GM21367 (cell line): ENCODE results near the gene WDR46.

Source experiments
- ATAC-seq: cut with Tn5 transposase; IDR thresholded peaks from one replicate; pipeline ENCODE4 v1.9.1; 2021; ENCODE audit not compliant: unreplicated experiment

WDR46 gene

DNA sequence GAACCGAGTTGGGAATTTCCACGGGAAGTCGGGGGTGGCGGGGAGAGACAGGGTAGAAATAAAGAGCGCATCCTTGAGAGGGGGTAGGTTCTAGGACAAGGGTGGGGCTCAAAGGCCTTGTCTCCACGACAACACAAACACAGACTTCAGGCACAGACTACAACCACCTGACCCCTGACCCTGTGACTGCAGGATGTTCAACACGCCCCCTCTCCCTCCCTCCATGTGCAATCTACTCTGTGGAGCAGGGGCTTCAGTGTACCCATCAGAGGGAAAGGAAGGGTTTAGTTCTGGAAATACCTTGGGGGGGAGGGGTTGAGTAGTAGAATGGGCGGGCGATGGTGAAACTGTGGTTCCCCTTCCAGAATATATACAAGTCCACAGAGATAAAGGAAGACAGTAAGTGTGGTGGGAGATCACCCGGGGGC, 25.5 kb upstream of the WDR46 start:
- ATAC-seq: no peak

DNA sequence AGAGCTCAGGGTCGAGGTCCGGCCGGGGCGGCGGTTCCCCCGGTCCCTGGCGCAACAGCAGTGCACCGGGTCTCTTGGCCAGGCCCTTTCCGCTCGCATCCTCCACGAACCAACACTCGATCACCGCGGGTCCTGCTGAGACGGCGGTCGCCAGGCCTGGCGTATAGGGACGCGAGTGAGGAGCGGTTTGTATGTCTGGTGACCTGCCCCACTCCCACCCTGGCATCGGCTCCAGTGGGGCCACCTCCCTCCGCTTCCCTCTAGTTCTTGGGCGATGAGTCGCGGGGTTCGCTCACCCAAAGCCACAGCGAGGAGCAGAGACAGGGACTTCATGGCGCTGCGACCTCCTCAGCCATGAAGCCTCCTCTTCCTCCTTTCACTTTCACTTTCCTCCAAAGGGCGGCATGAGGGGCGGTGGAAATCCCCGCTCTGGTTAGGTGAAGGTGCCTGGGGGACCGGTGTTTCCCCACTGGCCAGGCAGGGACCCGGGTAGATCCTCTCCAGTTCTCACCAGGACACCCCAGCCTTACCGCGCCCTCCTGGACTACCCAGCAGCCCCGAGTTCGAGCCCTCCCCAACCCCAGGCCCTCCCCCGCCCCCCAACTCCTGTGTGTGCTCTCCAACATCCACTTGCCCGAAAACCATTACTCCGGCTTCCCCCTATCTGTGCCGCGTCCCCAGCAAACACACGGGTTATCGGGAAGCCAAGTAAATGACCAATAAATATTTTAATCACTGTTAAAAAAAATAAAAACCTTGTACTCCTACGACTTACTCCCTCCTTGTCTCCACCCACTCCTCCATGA, 24.9 kb upstream of the WDR46 start, which contains the start of gene TAPBP:
TAPBP (minus strand) TSS at position 370 of the 806 bp plus-strand sequence; CDS start at position 333, 37 bp downstream.
- ATAC-seq: no peak

DNA sequence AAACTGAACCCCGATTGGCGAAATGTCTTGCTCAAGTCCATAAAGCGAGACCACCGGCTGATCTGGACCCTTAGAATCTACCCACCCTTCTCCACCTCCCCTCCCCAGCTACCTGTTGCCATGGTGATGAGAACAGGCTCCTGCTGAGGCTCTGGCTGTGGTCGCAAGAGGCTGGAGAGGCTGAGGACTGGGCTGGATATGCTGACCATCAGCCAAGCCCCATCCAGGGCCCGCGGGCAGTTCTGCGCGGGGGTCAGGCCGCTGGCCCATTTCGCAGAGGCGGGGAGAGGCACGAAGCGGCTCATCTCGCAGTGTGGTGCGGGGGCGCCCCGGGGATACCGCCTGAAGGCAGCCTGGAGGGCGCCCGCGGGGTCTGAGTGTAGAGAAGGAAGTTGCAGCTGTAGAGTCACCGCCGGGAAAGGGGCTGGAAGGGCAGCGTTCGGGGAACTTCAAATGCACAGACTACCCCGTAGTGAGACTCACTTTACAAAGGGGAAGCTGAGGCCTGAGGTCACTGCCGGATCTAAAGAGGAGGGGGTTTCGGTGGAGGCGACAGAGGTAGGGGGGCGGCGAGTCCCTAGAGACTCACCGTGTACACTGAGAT, 24.2 kb upstream of the WDR46 start:
- ATAC-seq: no peak

DNA sequence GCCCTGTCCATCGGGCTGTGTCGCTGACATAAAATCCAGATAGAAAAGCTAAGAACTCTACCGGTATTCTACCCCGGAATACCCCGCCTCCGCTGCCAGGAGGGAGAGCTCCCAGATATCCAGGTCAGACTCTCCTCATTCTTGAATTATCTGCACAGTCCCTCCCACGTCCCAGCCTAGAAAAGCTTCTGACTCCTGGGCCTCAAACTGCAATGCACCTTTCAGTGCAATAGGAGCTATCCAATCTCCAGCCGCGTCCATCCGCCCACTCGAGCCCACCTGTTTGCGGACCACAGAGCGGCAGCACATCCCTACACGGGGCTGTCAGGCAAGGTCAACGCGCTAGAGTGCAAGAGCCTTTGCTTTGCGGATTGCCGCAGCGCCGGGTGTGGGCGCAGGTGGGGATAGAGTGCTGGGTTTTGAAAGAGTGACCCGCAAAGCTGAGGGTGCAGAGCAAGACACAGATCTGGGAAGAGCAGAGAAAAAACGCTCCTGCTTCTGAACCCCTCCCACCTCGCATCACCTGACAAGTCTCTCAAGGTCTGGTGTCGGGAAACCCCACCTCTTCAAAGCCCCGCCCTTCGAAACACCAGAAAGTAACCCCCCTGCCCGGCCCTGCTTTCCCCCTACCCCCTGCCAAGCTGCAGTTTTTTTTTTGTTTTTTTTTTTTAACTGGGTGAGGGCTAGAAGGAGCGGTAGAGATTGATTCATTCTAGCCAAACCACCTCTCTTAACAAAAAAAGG, 23.5 kb upstream of the WDR46 start:
- no peak for ATAC-seq

DNA sequence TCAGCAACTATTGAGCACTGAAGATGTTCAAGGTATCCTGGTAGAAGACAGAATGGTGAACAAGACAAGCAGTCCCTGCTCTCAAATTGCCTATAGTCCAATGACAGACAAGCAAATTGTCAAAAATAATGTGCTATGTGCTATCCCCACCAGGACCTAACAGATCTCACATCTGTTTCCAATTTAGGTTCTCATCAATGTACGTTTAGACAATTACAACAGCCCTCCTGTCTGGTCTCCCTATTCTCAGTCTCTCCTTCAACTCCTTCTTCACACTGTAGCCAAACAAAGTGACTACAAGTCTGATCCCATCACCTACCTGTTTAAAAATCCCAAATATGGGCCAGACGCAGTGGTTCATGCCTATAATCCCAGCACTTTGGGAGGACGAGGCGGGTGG, 17.3 kb upstream of the WDR46 start:
- no peak for ATAC-seq

DNA sequence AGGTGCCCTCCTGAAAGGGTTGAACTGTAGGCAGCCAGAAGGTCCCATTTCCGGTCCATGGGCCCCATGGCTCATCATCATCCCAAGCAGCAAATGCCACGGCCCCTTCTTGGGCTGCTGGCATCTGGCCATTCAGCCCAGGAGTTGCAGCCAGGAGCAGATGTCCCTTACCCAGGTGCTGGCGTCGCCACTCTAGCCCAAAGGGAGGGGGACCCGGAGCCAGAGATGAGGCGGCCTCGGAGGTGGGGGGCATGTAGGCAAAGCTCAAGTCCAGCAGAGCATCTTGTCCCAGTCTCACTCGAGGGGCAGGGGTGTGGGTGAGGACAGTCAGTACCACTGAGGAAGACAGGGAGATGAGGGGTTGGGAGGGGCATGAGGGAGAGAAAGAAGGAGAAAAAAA, 16.0 kb upstream of the WDR46 start:
- no peak for ATAC-seq

DNA sequence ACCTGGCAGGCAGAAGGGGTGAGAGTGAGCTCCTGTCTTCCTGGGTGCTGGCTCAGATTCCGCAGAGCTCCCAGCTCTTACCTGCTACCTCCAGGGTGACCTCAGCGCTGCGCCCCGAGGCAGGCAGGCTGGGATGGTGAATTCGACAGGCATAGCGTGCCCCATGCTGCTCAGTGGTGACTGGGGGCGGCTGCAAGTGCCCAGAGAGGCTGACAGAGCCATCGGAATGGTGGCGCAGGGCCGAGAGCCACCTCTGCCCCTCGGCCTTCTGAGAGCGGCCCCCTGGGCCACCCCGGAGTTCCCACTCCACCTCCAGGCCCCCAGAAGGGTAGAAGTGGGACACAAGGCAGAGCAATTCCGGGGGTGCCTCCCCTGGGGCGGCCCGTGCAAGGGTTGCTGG, 15.2 kb upstream of the WDR46 start:
- ATAC-seq: no peak

DNA sequence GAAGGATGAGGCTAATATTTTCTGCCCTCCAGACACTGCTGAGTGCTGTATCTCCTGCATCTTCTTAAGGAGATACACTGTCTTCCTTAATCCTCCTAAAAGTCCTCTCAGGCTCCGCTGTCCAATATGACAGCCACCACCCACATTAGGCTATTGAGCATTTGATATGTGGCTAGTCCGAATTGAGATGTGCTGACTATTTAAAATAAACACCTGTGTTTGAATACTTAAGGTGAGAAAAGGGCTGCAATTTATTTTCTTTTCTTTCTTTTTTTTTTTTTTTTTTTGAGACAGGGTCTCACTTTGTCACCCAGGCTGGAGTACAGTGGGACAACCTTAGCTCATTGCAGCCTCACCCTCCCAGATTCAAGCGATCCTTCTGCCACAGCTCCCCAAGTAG, 12.8 kb upstream of the WDR46 start:
- no peak for ATAC-seq

DNA sequence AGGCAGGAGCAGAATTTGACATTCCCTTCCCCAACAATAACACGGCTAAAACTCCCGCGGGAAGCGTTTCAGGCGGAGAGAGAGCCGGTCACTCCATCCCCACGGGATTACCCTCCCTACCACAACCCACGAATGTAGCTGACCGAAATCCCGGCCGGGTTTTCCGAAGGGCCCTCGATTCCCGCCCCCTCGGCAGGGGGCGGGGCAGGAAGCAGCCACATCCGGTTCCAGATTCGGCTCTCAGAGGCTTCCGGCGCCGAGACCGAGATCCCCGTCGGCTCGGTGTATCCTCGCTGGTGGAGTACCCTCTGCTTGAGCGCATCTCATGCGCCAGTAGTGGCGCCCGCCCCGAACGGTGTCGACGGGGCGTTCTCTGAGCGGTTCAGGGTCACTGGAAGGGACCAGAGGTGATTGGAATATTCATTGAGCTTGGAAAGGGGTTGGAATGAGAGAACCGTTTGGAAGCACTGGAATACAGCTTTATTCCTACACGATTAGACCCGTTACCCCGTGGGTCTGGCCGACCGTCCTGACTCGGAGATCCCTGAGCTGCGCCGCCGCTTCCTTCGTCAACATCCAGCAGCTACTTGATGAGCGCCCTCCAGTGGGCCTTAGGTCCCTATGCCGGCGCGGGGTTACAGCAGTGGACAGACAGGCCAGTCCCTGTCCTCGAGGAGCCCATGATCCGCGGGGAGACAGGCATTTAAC, 10.4 kb upstream of the WDR46 start:
- peak; percentile 59 for ATAC-seq

DNA sequence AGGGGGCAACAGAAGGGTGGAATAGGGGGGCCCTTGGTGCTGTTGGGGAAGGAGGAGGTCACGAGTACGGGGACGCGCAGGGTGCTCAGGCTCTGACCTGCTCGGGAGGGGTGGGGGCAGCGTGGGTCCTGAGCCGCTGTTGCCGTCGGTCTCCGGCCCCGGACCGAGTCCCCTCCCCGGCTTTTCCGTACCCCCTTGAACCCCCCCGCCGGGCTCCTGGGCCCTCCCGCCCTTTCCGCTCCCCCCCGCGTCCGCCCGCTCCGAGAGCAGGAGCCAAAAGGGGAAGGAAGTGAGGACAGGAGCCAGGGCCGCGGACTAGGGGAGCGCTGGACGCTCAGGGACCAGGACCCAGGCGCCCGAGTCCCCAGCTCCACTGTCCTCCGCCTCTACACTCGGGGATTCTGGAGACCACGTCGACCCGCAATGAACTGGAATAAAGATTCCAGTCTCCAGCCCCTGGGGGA, 9.8 kb upstream of the WDR46 start, which contains the start of gene RGL2:
RGL2 (minus strand) TSS at position 170 of the 464 bp plus-strand sequence. CDS start 332 bp downstream, outside the sequence.
- ATAC-seq: no peak

DNA sequence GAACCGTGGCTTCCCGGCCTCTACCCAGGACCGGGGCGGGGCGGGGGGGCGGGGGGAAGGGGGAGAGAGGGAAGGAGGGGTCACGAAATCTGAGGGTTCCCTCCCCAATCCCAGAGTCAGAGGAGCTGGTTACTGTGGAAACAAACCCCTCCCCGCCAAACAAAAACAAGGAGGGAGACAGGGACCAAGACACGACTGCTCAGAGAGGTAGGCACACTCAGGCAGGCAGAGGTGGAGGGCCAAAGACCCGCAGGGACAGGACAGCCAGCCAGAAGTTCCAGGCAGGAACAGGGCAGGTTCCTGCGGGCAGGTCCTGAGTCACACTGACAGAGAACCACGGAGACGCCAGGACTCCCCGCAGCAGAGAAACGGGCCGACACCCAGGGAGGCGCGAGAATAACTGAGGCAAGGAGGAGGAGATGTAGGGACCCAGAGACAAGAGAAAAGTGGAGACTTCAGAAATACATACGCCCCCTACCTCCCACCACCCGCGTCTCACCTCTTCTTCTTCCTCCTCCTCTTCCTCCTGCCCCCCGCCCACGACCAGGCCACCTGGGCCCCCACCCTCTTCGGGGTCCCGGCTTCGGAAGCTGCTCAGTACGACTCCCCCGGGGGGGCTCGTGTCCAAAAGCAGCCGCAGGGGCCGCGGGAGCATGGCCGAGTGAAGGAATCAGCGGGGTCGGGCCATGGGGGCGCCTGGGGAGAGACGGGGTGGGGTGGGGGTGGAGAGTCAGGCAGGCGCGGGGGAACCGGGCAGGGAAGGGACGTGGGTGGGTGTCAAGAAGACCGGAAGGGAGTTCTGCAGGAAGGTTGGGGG, 9.1 kb upstream of the WDR46 start:
- ATAC-seq: no peak

DNA sequence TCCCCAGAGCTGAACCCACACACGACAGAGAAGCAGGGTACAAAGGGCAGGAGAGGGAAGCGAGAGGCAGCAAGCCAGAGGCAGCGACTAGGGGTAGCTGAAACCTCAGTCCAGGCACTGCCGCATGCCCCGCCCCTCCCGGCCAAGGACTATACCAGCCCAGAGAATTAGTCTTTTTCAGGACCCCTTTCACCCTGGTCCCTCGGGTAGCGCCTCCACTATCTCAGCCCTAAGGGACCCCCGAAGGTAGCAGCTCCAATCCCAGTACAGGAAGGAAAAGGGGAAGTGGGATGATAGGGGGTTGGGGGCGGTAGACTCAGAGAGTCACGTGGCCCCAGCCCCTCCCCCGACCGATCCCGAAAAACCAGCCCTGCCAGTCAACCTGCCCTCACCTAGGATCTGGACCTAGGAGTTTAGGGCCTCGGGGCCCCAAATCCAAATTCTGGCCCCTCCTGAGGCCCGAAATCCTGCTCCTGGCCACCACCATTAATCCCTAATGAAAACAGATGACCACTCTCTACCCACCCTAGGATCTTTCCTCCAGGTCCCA, 8.4 kb upstream of the WDR46 start:
- ATAC-seq: no peak

DNA sequence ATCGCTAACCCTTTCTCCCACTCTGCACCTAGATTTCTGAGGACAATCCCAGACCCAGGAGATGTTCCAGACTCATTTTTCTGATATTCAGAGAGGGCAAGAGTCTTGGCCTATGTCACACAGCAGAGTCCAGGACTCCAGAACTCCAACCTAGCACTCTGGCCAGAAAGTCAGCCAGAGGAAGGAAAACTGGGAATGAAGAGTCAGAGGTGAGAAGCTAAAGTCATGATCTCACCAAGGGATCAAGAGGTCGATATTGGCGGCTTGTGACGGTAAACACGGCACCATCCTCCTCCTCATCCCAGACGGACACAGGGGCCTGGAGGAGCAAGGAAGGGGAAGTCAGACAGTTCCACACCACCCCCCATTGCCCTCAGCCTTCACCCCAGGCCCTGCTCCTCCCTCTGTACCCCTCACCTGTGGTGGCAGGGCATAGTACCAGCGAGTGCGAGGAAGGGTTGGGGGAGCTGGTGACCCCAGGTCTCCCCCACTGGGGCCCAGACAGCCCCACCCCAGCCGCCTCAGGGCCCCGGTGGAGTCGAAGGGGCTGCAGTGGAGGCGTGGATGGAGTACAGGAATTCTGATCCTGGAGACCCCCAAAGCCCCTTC, 7.9 kb upstream of the WDR46 start:
- no peak for ATAC-seq

DNA sequence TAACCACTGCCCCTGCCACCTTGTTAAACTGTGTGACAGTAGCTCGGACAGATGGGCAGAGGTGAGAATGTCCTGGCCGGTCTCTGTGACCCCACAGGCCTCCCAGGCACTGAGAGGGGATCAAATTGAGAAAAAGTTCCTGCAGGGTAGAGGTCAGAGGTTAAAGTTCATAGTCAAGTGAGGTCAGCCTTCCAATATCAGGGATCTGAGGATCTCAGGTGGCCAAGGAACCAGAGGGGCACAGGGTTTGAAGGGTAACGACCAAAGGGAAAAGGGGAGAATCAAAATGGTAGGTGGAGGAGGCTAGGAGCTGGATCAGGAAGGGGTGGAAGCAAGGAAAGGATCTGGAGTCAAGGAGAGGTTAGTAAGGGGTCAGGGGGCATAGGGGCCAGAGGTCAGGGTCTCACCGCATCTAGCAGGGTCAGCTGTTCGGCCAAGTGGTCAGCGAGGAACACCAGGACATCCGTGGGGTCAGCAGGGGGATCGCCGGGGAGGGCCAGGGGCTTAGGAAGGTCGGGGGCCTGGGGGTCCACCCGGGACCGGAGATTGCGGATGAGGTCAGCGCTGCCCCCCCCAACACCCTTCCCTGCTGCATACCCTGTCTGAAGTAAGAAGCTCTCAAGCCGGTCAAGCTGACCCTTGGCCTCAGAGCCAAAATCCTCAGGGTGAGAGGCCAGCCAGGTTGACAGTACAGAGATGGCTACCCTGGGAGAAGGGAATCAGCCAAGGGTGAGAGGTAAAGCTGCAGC, 6.8 kb upstream of the WDR46 start:
- ATAC-seq: no peak

DNA sequence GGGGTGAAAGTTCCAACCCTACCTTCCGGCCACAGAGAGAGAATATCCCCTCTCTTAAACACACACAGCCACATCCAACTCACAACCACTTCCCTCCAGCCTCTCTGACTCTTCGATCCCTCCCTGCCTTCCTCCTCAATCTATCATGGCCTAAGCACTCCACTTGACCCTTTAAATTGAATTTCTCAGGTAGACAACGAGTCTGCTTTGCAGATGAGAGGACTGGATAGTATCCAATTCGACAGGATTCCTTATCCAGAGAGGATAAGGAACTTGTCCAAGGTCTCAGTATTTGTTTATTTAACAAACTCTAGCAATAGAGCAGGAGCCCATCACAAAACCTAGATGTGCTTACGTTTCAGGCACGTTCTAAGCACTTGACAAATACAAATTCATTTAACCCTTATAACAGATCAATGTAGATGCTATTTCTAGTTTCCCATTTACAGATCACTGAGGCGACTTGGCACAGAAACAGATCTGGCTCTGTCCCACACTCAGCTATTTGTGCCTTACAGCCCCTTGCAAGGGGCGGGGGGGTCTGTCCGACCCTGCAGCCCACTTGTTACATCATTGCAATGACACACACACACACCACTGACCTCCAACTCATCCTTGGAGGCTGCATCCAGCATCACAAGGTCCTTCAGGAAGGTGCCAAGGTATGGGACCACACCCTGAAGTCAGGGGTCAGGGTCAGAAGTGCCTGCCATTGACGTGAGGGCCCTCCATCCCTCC, 5.2 kb upstream of the WDR46 start:
- ATAC-seq: no peak

DNA sequence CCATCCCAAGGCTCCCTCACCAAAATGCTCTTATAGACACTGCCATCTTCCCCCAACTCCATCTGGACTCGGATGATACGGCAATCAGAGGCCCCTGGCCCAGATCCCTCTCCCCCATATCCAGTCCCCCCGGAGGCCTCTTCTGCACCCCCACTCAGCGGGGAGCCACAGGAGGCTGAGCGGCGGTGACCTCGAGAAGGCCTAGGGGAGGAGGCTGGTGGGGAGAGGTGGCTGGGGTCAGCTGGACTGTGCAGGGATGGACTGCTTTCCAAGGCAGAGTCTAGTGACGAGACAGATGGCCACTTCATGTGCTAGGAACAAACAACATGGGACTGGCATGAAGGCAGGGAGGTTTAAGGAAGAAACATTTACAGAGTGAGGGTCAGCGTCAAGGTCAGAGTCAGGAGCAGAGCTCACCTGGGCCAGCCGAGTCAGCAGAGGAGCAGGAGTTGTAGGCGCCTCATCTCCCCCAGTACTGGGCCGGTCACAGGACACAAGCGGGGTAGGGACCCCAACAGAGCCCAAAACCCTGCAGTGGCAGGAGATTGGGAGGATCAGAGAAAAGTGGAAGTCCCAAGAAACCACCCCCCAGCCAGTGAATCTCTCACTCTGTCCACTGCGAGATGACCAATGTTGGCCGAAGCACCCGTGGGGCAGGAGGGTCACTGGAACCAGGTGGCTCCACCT, 4.1 kb upstream of the WDR46 start:
- ATAC-seq: no peak

DNA sequence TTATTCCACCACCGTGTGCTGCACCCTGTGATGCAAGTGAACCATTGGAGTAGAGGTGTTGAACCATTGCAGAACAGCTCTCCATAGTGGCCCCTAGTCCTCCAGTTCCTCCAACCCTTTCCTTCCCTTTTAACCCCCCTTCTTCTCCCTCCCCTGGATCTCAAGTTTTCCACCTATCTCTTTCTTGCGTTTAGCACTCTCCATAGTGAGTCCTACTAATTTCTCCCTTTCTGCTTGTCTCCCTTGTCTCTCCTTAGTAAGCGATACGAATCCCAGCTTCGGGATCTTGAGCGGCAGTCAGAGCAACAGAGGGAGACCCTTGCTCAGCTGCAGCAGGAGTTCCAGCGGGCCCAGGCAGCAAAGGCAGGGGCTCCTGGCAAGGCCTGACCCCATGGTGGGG, 1.4 kb upstream of the WDR46 start:
- no peak for ATAC-seq
